Stomach (tissue), 9 donors: ENCODE measurements around the gene SUSD4. TPM values are rescaled to one million over a fixed set of nuclear protein-coding genes. Genes with fewer than 3 reads are reported as not detected.

ENCODE experiments used
- DNase-seq, 2 donors: peaks; one replicate each; pipeline versions ENCODE4 v3.0.0 to v3.0.0-alpha.2; 2013 to 2019
- H3K27ac ChIP-seq, 5 donors: fragments of 200-600 bp in 4 of 5; sonication (generic) in 4 of 5; one replicate each; pipeline ENCODE4 v1.5.1; 2013 to 2019; ENCODE audit warnings: mild to moderate bottlenecking in 1 of 5, moderate library complexity in 1 of 5
- H3K27me3 ChIP-seq, 3 donors: fragments of 200-600 bp; sonication (generic); one replicate each; pipeline ENCODE4 v1.5.1; 2017 to 2019; ENCODE audit warnings: mixed run types in 1 of 3
- H3K36me3 ChIP-seq, 4 donors: fragments of 200-600 bp; sonication (generic); 1 replicate in 3 of 4; 2 replicates in 1 of 4; pipeline ENCODE4 v1.5.1; 2016 to 2019
- H3K4me1 ChIP-seq, 4 donors: fragments of 200-600 bp; sonication (generic); one replicate each; pipeline ENCODE4 v1.5.1; 2016 to 2019
- H3K4me3 ChIP-seq, 4 donors: fragments of 200-600 bp; sonication (generic) in 3 of 4; one replicate each; pipeline ENCODE4 v1.5.1; 2016 to 2019; ENCODE audit warnings: mild to moderate bottlenecking in 1 of 4
- H3K9me3 ChIP-seq, 4 donors: fragments of 200-600 bp; sonication (generic); one replicate each; pipeline ENCODE4 v1.5.1; 2016 to 2019
- EP300 ChIP-seq: sonication (generic); formaldehyde crosslinking; IDR thresholded peaks from one replicate; pipeline ENCODE4 v1.6.1; 2017; ENCODE audit warnings: antibody characterized with exemption
- POLR2A ChIP-seq, 4 donors: fragments of 450-650 bp; IDR thresholded peaks; one replicate each; pipeline ENCODE4 v1.6.1; 2016; ENCODE audit warnings: antibody characterized with exemption in 4 of 4, control low read depth in 2 of 4, mild to moderate bottlenecking in 1 of 4, moderate library complexity in 1 of 4
- POLR2AphosphoS5 ChIP-seq, 3 donors: sonication (generic); formaldehyde crosslinking; IDR thresholded peaks; one replicate each; pipeline ENCODE4 v1.6.1; 2016; ENCODE audit warnings: antibody characterized with exemption in 3 of 3
- WGBS, 5 donors: extraction: QIAGEN DNeasy Blood & Tissue Kit in 3 of 5; methylation state at CpG; one replicate each; pipeline versions ENCODE4 v1.1.5 to v1.1.7; 2013 to 2018; 5-methylcytosine and 5-hydroxymethylcytosine counted together
- intact Hi-C: fragments of 100-400 bp; cut with DNase I; formaldehyde crosslinking; loops from one replicate; pipeline ENCODE4 v1.15.1; 2023; ENCODE audit warnings: low total_unique reads
- polyA plus RNA-seq, 3 donors: library from polyadenylated mRNA; stranded (reverse); fragments of 200-250 nt; gene quantifications; one replicate each; pipeline ENCODE4 v1.2.3, GENCODE V29; 2013
- total RNA-seq, 5 donors: library from RNA; depleted of rRNA; stranded (reverse); fragments of >200 nt; gene quantifications; one replicate each; pipeline versions ENCODE4 v1.1.0 to v1.2.3, GENCODE V29; 2014 to 2016
- TF ChIP-seq, protein P1 (sequence below), 7 experiments: fragments of 450-650 bp in 4 of 7; fragments of 200-600 bp in 3 of 7; sonication (generic) in 3 of 7; IDR thresholded peaks; one replicate each; pipeline ENCODE4 v1.5.1; 2016 to 2019; ENCODE audit warnings: antibody characterized with exemption in 7 of 7, control low read depth in 2 of 7, mild to moderate bottlenecking in 1 of 7
- donor health status: healthy with polysubstance abuse.
- donor health status: Bipolar disorder and iron deficiency.
- donor health status: healthy.

The SUSD4 gene
- total and polyA plus RNA-seq, 8 donors: 5.5 to 35.6 (median 8.1) TPM; not detected in 1

DNA sequence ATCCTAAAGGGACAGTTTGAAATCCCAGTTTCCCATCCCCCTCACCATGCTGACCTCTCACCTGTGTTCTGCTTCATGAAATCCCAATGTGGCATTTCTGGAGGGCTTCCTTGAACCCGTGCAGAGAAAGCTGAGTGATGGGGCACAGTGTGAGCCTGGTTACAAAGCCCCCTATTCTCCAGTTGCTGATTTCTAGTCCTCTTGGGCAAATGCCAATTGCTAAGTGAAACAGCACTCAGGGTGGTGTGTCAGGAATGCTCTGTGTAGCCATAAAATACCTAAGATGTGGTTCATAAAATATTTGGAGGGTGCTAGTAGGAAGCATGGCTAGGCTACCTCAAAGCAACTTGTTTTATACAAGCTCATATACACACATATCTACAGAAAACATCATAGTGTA is 32.0 kb downstream of the SUSD4 start:
- H3K4me3 ChIP-seq: no peak overlapping the region
- peaks cover 0 to 4% (median 0%) of the 10 kb centered on the region in 4 donors for H3K4me1 ChIP-seq
- intact Hi-C loops: no loop called here
- no peaks in the 10 kb centered on the region for H3K36me3 ChIP-seq
- H3K27ac ChIP-seq: no peak overlapping the region
- no peaks in the 10 kb centered on the region for H3K9me3 ChIP-seq
- DNase-seq: no peak
- 20 to 57% (median 52%) methylated on average over 1 of the region's 1 CpG for WGBS, 5 donors
- H3K27me3 ChIP-seq: no peaks in the 10 kb centered on the region
- TF ChIP-seq POLR2AphosphoS5 (IDR thresholded peaks at IDR 0.05) (no peak), EP300 (no peak), POLR2A (IDR thresholded peaks at IDR 0.05) (no peak)
- TF ChIP-seq, protein P1, sequence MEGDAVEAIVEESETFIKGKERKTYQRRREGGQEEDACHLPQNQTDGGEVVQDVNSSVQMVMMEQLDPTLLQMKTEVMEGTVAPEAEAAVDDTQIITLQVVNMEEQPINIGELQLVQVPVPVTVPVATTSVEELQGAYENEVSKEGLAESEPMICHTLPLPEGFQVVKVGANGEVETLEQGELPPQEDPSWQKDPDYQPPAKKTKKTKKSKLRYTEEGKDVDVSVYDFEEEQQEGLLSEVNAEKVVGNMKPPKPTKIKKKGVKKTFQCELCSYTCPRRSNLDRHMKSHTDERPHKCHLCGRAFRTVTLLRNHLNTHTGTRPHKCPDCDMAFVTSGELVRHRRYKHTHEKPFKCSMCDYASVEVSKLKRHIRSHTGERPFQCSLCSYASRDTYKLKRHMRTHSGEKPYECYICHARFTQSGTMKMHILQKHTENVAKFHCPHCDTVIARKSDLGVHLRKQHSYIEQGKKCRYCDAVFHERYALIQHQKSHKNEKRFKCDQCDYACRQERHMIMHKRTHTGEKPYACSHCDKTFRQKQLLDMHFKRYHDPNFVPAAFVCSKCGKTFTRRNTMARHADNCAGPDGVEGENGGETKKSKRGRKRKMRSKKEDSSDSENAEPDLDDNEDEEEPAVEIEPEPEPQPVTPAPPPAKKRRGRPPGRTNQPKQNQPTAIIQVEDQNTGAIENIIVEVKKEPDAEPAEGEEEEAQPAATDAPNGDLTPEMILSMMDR (IDR thresholded peaks at IDR 0.05): no peak

DNA sequence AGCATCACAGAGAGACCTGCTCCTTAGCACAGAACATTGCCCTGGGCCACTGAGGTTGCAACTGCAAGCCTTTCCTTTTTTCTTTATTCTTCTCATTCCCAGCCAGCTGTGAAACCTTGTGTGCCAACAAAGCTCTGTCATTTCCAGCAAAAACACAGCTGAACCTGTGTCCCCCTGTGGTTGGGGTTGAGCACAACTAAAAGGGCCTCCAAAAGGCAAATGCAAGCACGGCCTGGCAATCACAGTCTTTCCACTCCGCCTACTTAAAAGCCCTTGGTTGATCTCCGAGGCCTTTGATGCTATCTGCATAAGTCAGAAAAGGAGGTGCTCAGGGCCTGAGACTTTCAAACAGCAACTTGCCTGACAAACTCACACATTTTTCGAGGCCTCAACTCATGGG is 32.7 kb downstream of the SUSD4 start:
- WGBS, 5 donors: 58 to 85% (median 65%) methylated on average over 4 of the region's 4 CpGs
- Histone ChIP-seq H3K27ac (no peak overlapping the region), H3K4me1 (peaks cover 0 to 4% (median 0%) of the 10 kb centered on the region in 4 donors), H3K27me3 (no peaks in the 10 kb centered on the region), H3K36me3 (no peaks in the 10 kb centered on the region), H3K9me3 (no peaks in the 10 kb centered on the region), H3K4me3 (no peak overlapping the region)
- TF ChIP-seq POLR2AphosphoS5 (IDR thresholded peaks at IDR 0.05) (no peak), POLR2A (IDR thresholded peaks at IDR 0.05) (no peak), EP300 (no peak)
- TF ChIP-seq, protein P1 (IDR thresholded peaks at IDR 0.05): no peak
- intact Hi-C loops: no loop called here
- no peak for DNase-seq

DNA sequence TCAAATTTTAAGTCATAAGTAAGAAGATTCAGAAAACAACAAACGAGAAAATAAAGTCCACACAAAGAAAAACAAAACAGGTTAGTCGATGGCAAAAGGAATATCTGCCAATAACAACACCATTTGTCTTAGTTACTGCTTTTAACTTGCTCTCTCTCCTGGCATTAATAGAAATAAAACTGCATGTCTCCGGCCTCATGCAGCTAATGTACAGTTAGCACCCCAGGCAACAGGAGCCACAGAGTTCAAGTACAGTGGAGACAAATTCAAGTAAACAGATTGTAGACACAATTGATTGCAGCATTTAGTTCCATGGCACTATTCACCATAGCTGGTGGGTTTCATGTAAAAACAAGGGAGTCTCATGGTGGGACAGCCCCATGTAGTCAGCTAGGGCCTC is 33.5 kb downstream of the SUSD4 start:
- no peak overlapping the region for H3K27ac ChIP-seq
- H3K36me3 ChIP-seq: no peaks in the 10 kb centered on the region
- no peak for TF ChIP-seq POLR2A (IDR thresholded peaks at IDR 0.05)
- TF ChIP-seq POLR2AphosphoS5 (IDR thresholded peaks at IDR 0.05): no peak
- TF ChIP-seq, protein P1 (IDR thresholded peaks at IDR 0.05): no peak
- no peak for TF ChIP-seq EP300
- no peak overlapping the region for H3K4me3 ChIP-seq
- intact Hi-C loops: no loop called here
- peaks cover 0 to 4% (median 0%) of the 10 kb centered on the region in 4 donors for H3K4me1 ChIP-seq
- no peaks in the 10 kb centered on the region for H3K9me3 ChIP-seq
- no peaks in the 10 kb centered on the region for H3K27me3 ChIP-seq
- WGBS, 5 donors: 63 to 85% (median 72%) methylated on average over 3 of the region's 3 CpGs
- DNase-seq: no peak

DNA sequence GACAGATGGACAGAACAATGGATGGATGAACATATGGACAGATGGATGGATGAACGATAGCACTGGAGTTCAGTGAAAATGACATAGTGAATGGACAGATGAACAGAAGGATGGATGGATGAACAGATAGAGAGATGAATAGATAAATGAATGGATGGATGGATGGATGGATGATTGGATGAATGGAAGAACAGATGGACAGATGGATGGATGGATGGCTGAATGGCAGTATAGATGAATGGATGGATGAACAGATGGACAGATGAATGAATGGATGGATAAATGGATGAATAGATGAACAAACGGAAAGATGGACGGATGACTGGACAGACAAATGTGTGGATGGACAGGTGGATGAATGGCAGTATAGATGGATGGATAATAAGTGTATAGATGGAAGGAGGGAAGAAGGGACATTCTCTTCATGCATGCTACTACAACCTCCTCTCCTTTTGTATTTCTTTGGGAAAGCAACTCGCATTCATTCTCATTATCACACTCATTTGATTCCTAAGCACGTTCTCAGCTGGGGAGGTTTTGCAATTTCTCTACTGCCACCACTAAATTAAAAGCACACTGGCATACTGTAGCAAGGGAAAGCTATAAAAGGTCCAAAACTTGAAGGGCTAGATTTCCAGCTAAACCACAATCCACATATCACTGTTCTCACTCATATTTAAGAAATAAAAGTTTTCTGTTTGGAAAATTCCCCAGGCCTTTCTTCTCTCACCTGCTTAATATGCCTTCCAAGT is 34.1 kb downstream of the SUSD4 start:
- TF ChIP-seq, protein P1 (IDR thresholded peaks at IDR 0.05): no peak
- TF ChIP-seq EP300: no peak
- TF ChIP-seq POLR2AphosphoS5 (IDR thresholded peaks at IDR 0.05): no peak
- no peak for TF ChIP-seq POLR2A (IDR thresholded peaks at IDR 0.05)
- H3K36me3 ChIP-seq: no peaks in the 10 kb centered on the region
- H3K4me1 ChIP-seq: peaks cover 0 to 4% (median 0%) of the 10 kb centered on the region in 4 donors
- no peaks in the 10 kb centered on the region for H3K9me3 ChIP-seq
- intact Hi-C loops: no loop called here
- H3K27me3 ChIP-seq: no peaks in the 10 kb centered on the region
- WGBS, 5 donors: 89 to 95% (median 92%) methylated on average over 5 of the region's 5 CpGs
- DNase-seq: no peak
- H3K27ac ChIP-seq: no peak overlapping the region
- no peak overlapping the region for H3K4me3 ChIP-seq
